PFSK-1 (cell line): ENCODE data around the gene SEMA3A.

Experiments used
- FOXP2 ChIP-seq: optimal IDR thresholded peaks from 2 replicates; pipeline ENCODE3; 2011; ENCODE audit warnings: borderline replicate concordance, control low read depth, inconsistent platforms; ENCODE audit not compliant: insufficient read depth; ENCODE audit errors: extremely low read length, extremely low read depth
- POLR2AphosphoS5 ChIP-seq: IDR thresholded peaks from 2 replicates; pipeline ENCODE4 v1.6.1; 2012; ENCODE audit warnings: low read depth, mild to moderate bottlenecking, control low read depth, low read length, moderate library complexity
- REST ChIP-seq, 2 experiments: IDR thresholded peaks; 2 replicates each; pipeline versions ENCODE4 v1.6.1 to v1.8.0; 2011 to 2012; ENCODE audit warnings: low read depth in 2 of 2, low read length in 2 of 2, control low read depth in 1 of 2, inconsistent platforms in 1 of 2, mild to moderate bottlenecking in 1 of 2, moderate library complexity in 1 of 2; ENCODE audit not compliant: insufficient read depth in 1 of 2
- SIN3A ChIP-seq: IDR thresholded peaks from 2 replicates; pipeline ENCODE4 v1.6.1; 2012; ENCODE audit warnings: mild to moderate bottlenecking, low read length, moderate library complexity, borderline replicate concordance; ENCODE audit not compliant: insufficient read depth
- TAF1 ChIP-seq: IDR thresholded peaks from 2 replicates; pipeline ENCODE4 v1.6.1; 2012; ENCODE audit warnings: low read length, control low read depth, borderline replicate concordance; ENCODE audit not compliant: insufficient read depth

SEMA3A gene

GRCh38 chr7:84195295-84196060, 889 bp upstream of the SEMA3A start:
- no peak for TF ChIP-seq REST (IDR thresholded peaks at IDR 0.05; ENCODE audit: insufficient read depth in 1 of 2, low read depth in 2 of 2, low read length in 2 of 2)
- no peak for TF ChIP-seq FOXP2
- TF ChIP-seq SIN3A = no peak
- no peak for TF ChIP-seq POLR2AphosphoS5
- no peak for TF ChIP-seq TAF1

- TF ChIP-seq REST (IDR thresholded peaks at IDR 0.05; ENCODE audit: insufficient read depth in 1 of 2, low read depth in 2 of 2, low read length in 2 of 2) (no peak), SIN3A (no peak; the same call in 1 of the 2 replicates), POLR2AphosphoS5 (no peak), FOXP2 (no peak), TAF1 (no peak)
These were observed 842 bp downstream of the SEMA3A start for GRCh38 chr7:84193747-84194146.

GRCh38 chr7:84191842-84192241, 2.7 kb downstream of the SEMA3A start:
- TF ChIP-seq POLR2AphosphoS5 = no peak
- no peak for TF ChIP-seq REST (IDR thresholded peaks at IDR 0.05; ENCODE audit: insufficient read depth in 1 of 2, low read depth in 2 of 2, low read length in 2 of 2)
- no peak for TF ChIP-seq TAF1
- TF ChIP-seq SIN3A = no peak
- TF ChIP-seq FOXP2 = no peak

GRCh38 chr7:84191261-84191660, 3.3 kb downstream of the SEMA3A start:
- TF ChIP-seq POLR2AphosphoS5 (no peak), SIN3A (no peak), REST (IDR thresholded peaks at IDR 0.05; ENCODE audit: insufficient read depth in 1 of 2, low read depth in 2 of 2, low read length in 2 of 2) (no peak), FOXP2 (no peak), TAF1 (no peak)
